ENCODE measurements around the gene MED12. TPM values are rescaled to one million over a fixed set of nuclear protein-coding genes. Genes with fewer than 3 reads are reported as not detected.

MED12 gene
- polyA plus RNA-seq, 3 donors, result 2.4 to 17.8 (median 5.0) TPM

- Mint-ChIP-seq H3K27ac (no peak overlapping the region), H3K9me3 (no peaks in the 10 kb centered on the region), H3K4me3 (no peak overlapping the region), H3K4me1 (peaks cover 6% of the 10 kb centered on the region), H3K27me3 (ENCODE audit: low read depth in 3 of 3) (peaks cover 0 to 1% (median 0%) of the 10 kb centered on the region in 3 donors), H3K36me3 (peaks cover 83 to 87% of the 10 kb centered on the region in 2 donors)
- H4K20me1 ChIP-seq (ENCODE audit: insufficient read depth, low read length), result peaks cover 6% of the 10 kb centered on the region
- no peak overlapping the region for H3K9ac ChIP-seq (ENCODE audit: insufficient read depth, low read length, poor library complexity, severe bottlenecking)
- no peak for TF ChIP-seq CTCF (IDR thresholded peaks at IDR 0.05)
- H3K79me2 ChIP-seq (ENCODE audit: insufficient read depth, low read length), result no peaks in the 10 kb centered on the region
- no peaks in the 10 kb centered on the region for H3K9me3 ChIP-seq (replicated peaks in 1 of 2; ENCODE audit: control insufficient read depth in 1 of 2, insufficient read depth in 1 of 2, low read length in 2 of 2)
- H3K4me2 ChIP-seq (replicated peaks; ENCODE audit: extremely low read depth, low read length, poor library complexity, severe bottlenecking), result no peak overlapping the region
- H2AFZ ChIP-seq (ENCODE audit: insufficient read depth, low read depth, low read length, poor library complexity, severe bottlenecking), result no peak overlapping the region
- H3K27ac ChIP-seq (ENCODE audit: low read depth in 1 of 2, low read length in 2 of 2), result no peak overlapping the region
- H3K36me3 ChIP-seq (replicated peaks in 1 of 2; ENCODE audit: control insufficient read depth in 1 of 2, insufficient read depth in 2 of 2, low read length in 2 of 2), result peaks cover 87 to 96% of the 10 kb centered on the region in 2 donors
- no peaks in the 10 kb centered on the region for H3K4me1 ChIP-seq (ENCODE audit: control insufficient read depth in 1 of 2, insufficient read depth in 2 of 2, low read length in 2 of 2)
- 77% methylated on average over 4 of the region's 12 CpGs for WGBS (ENCODE audit: insufficient coverage)
- H3K4me3 ChIP-seq (replicated peaks in 1 of 3; ENCODE audit: low read depth in 2 of 3, low read length in 3 of 3), result no peak overlapping the region
- H3K27me3 ChIP-seq (ENCODE audit: control insufficient read depth in 2 of 2, insufficient read depth in 2 of 2, low read length in 2 of 2), result no peaks in the 10 kb centered on the region
- intact Hi-C loops (cut with micrococcal nuclease), result loop anchor here in 1 of 2 donors (1.0 kb wide), 1 partner anchor 30 kb away; no protein-coding TSS in a partner anchor
- DNase-seq, result no peak
Observed at GRCh38 chrX:71128166-71128833, 9.9 kb downstream of the MED12 start.

GRCh38 chrX:71128915-71129765, 10.7 kb downstream of the MED12 start:
- Mint-ChIP-seq H3K4me3 (no peak overlapping the region), H3K27me3 (ENCODE audit: low read depth in 3 of 3) (peaks cover 0 to 1% (median 0%) of the 10 kb centered on the region in 3 donors), H3K27ac (peak overlapping the region in 4 of 7 donors; percentile 18 to 80 (median 72)), H3K4me1 (peaks cover 6% of the 10 kb centered on the region), H3K9me3 (no peaks in the 10 kb centered on the region), H3K36me3 (peaks cover 82 to 85% of the 10 kb centered on the region in 2 donors)
- peak; percentile 74 for TF ChIP-seq CTCF (IDR thresholded peaks at IDR 0.05)
- H3K36me3 ChIP-seq (replicated peaks in 1 of 2; ENCODE audit: control insufficient read depth in 1 of 2, insufficient read depth in 2 of 2, low read length in 2 of 2), result peaks cover 84 to 95% of the 10 kb centered on the region in 2 donors
- 80% methylated on average over 5 of the region's 18 CpGs for WGBS (ENCODE audit: insufficient coverage)
- no peak overlapping the region for H3K9ac ChIP-seq (ENCODE audit: insufficient read depth, low read length, poor library complexity, severe bottlenecking)
- H3K79me2 ChIP-seq (ENCODE audit: insufficient read depth, low read length), result no peaks in the 10 kb centered on the region
- H3K4me1 ChIP-seq (ENCODE audit: control insufficient read depth in 1 of 2, insufficient read depth in 2 of 2, low read length in 2 of 2), result no peaks in the 10 kb centered on the region
- no peak overlapping the region for H3K4me3 ChIP-seq (replicated peaks in 1 of 3; ENCODE audit: low read depth in 2 of 3, low read length in 3 of 3)
- intact Hi-C loops (cut with micrococcal nuclease), result loop anchor here in 1 of 2 donors (1.0 kb wide), 1 partner anchor 31 kb away; no protein-coding TSS in a partner anchor
- no peak overlapping the region for H2AFZ ChIP-seq (ENCODE audit: insufficient read depth, low read depth, low read length, poor library complexity, severe bottlenecking)
- H3K27me3 ChIP-seq (ENCODE audit: control insufficient read depth in 2 of 2, insufficient read depth in 2 of 2, low read length in 2 of 2), result no peaks in the 10 kb centered on the region
- H3K4me2 ChIP-seq (replicated peaks; ENCODE audit: extremely low read depth, low read length, poor library complexity, severe bottlenecking), result no peak overlapping the region
- H3K9me3 ChIP-seq (replicated peaks in 1 of 2; ENCODE audit: control insufficient read depth in 1 of 2, insufficient read depth in 1 of 2, low read length in 2 of 2), result no peaks in the 10 kb centered on the region
- DNase-seq, result peak; percentile 58 to 66 (median 60)
- peaks cover 6% of the 10 kb centered on the region for H4K20me1 ChIP-seq (ENCODE audit: insufficient read depth, low read length)
- H3K27ac ChIP-seq (ENCODE audit: low read depth in 1 of 2, low read length in 2 of 2), result peak overlapping the region in 1 of 2 donors; percentile 0
